Smooth muscle cell (in vitro differentiated cells): Measurements from ENCODE around the gene FGFR3. TPM values are rescaled to one million over a fixed set of nuclear protein-coding genes. Genes with fewer than 3 reads are reported as not detected.

Experiments used
- DNase-seq: peaks from one replicate; lab custom pipeline; 2025; ENCODE audit not compliant: unreplicated experiment; lab: John Stamatoyannopoulos, UW
- H2AFZ ChIP-seq: fragments of 200-600 bp; sonication (generic); 2 replicates; pipeline ENCODE4 v1.6.0; 2016; ENCODE audit warnings: antibody characterized with exemption, low read depth, mild to moderate bottlenecking
- H3F3A ChIP-seq: fragments of 200-600 bp; sonication (generic); 2 replicates; pipeline ENCODE4 v1.6.0; 2017; ENCODE audit warnings: antibody characterized with exemption, low read depth
- H3K27ac ChIP-seq: fragments of 200-600 bp; sonication (generic); 2 replicates; pipeline ENCODE4 v1.5.1; 2016; ENCODE audit warnings: low read depth, mild to moderate bottlenecking
- H3K27me3 ChIP-seq: fragments of 200-600 bp; sonication (generic); 2 replicates; pipeline ENCODE4 v1.6.1; 2016; ENCODE audit warnings: low read depth, mild to moderate bottlenecking
- H3K36me3 ChIP-seq: fragments of 200-600 bp; sonication (generic); 2 replicates; pipeline ENCODE4 v1.5.1; 2016; ENCODE audit warnings: low read depth
- H3K4me1 ChIP-seq: fragments of 200-600 bp; sonication (generic); 2 replicates; pipeline ENCODE4 v1.5.1; 2016; ENCODE audit warnings: low read depth
- H3K4me2 ChIP-seq: fragments of 200-600 bp; sonication (generic); 2 replicates; pipeline ENCODE4 v1.6.0; 2016; ENCODE audit warnings: mild to moderate bottlenecking
- H3K4me3 ChIP-seq: fragments of 200-600 bp; sonication (generic); 2 replicates; pipeline ENCODE4 v1.5.1; 2016; ENCODE audit warnings: mild to moderate bottlenecking
- H3K79me2 ChIP-seq: fragments of 200-600 bp; sonication (generic); 2 replicates; pipeline ENCODE4 v1.6.0; 2016; ENCODE audit warnings: low read depth, mild to moderate bottlenecking
- H3K9ac ChIP-seq: fragments of 200-600 bp; sonication (generic); 2 replicates; pipeline ENCODE4 v1.6.0; 2016; ENCODE audit warnings: low read depth
- H3K9me3 ChIP-seq: fragments of 200-600 bp; sonication (generic); replicated peaks from 2 replicates; pipeline ENCODE4 v1.5.1; 2016; ENCODE audit warnings: low read depth
- H4K20me1 ChIP-seq: fragments of 200-600 bp; sonication (generic); 2 replicates; pipeline ENCODE4 v1.6.0; 2016; ENCODE audit warnings: low read depth
- CTCF ChIP-seq: fragments of 200-600 bp; sonication (generic); IDR thresholded peaks from 2 replicates; pipeline ENCODE4 v1.5.1; 2017; ENCODE audit warnings: borderline replicate concordance, mild to moderate bottlenecking, antibody characterized with exemption; ENCODE audit not compliant: insufficient read depth, poor library complexity, severe bottlenecking
- WGBS: methylation state at CpG from one replicate; pipeline ENCODE4 v1.1.7; 2016; ENCODE audit warnings: low lambda C conversion rate; 5-methylcytosine and 5-hydroxymethylcytosine counted together
- polyA plus RNA-seq: library from polyadenylated mRNA; unstranded; fragments of >200 nt; fragmentation: Nextera tagmentation; extraction: Ambion mirVana; gene quantifications from 2 replicates; pipeline ENCODE4 v1.2.1, GENCODE V29; 2016
- total RNA-seq: library from RNA; depleted of rRNA; stranded (reverse); fragments of >200 nt; gene quantifications from 2 replicates; pipeline ENCODE4 v1.2.3, GENCODE V29; 2014

The FGFR3 gene
- total and polyA plus RNA-seq, 2 experiments from 2014 or later, result 6.6 to 13.6 TPM

- DNase-seq, result no peak
- no peak overlapping the region for H3K9ac ChIP-seq
- H2AFZ ChIP-seq, result no peak overlapping the region
- no peaks in the 10 kb centered on the region for H3K36me3 ChIP-seq
- H3K27me3 ChIP-seq, result no peaks in the 10 kb centered on the region
- WGBS, result 80% methylated on average over 17 of the region's 21 CpGs
- H3F3A ChIP-seq, result no peaks in the 10 kb centered on the region
- H3K9me3 ChIP-seq, result no peaks in the 10 kb centered on the region
- H3K79me2 ChIP-seq, result no peaks in the 10 kb centered on the region
- H3K4me2 ChIP-seq, result no peak overlapping the region
- H4K20me1 ChIP-seq, result no peaks in the 10 kb centered on the region
- H3K4me3 ChIP-seq, result no peak overlapping the region
- H3K4me1 ChIP-seq, result peaks cover 11% of the 10 kb centered on the region
- TF ChIP-seq CTCF, result no peak
- H3K27ac ChIP-seq, result no peak overlapping the region
Measured at GRCh38 chr4:1789552-1789951, 3.5 kb upstream of the FGFR3 start.

DNA sequence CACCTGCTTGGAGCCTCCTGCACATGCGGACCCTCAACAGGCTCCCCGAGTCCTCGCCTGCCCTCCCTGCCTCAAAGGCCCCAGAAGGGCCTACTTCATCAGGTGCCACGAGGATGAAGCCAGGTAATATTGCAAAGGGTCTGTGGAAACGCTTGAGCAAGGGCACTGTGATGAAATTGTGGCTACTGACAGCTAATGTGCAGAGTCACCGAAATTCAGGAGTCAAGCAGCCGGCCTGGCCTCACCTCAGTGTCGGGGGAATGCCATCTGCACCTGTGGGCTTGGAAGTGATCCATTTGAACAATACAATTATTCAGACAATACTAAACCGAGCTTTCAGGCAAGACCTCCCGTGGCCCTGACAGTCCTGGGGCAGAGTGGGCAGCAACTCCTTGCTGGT lies 3.1 kb upstream of the FGFR3 start:
- Histone ChIP-seq H3K79me2 (no peaks in the 10 kb centered on the region), H4K20me1 (peaks cover 1% of the 10 kb centered on the region), H3K36me3 (no peaks in the 10 kb centered on the region), H3K27me3 (peaks cover 4% of the 10 kb centered on the region), H3K4me2 (no peak overlapping the region), H3K27ac (no peak overlapping the region), H3K4me1 (peaks cover 12% of the 10 kb centered on the region), H2AFZ (no peak overlapping the region), H3K9ac (no peak overlapping the region), H3K4me3 (no peak overlapping the region), H3K9me3 (no peaks in the 10 kb centered on the region), H3F3A (no peaks in the 10 kb centered on the region)
- 91% methylated on average over 10 of the region's 10 CpGs for WGBS
- no peak for DNase-seq
- no peak for TF ChIP-seq CTCF

DNA sequence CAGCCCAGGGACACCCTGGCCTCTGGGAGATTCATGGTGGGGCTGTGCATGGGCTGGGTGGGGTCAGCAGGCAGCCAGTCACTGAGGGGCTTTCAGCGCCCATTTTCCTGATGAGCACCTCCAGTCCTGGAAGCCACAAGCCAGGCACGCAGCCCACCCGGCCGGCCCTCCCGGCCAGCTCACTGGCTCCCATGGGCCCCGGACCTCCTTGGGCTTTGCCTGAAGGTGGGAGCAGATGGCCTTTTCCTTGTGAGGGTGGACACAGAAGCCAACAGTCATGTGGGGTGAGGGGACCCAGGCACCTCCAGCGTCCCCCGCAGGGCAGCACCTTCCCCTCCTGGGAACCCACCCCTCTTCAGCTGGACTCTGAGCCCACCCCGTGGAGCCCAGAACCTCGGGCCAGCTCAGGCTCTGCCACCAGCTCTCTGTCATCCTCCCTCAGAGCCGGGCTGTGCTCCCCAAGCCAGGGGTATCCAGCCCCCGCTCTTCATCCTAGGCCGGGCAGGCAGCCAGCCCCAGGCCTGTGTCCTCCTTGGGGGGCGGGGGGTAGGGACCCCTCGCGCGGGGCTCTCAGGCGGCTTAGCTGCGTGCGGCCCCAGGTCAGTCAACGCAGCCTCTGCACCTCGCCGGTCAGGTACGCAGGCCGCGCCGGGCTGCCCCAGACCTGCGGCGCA lies 798 bp upstream of the FGFR3 start:
- Histone ChIP-seq H3K4me2 (peak overlapping the region; percentile 82), H4K20me1 (peaks cover 24% of the 10 kb centered on the region), H2AFZ (no peak overlapping the region), H3K4me1 (peaks cover 17% of the 10 kb centered on the region), H3K9me3 (no peaks in the 10 kb centered on the region), H3F3A (no peaks in the 10 kb centered on the region), H3K9ac (no peak overlapping the region), H3K27me3 (peaks cover 7% of the 10 kb centered on the region), H3K4me3 (peak overlapping the region; percentile 30), H3K36me3 (no peaks in the 10 kb centered on the region), H3K27ac (no peak overlapping the region), H3K79me2 (no peaks in the 10 kb centered on the region)
- TF ChIP-seq CTCF, result no peak
- WGBS, result 47% methylated on average over 27 of the region's 29 CpGs
- no peak for DNase-seq

DNA sequence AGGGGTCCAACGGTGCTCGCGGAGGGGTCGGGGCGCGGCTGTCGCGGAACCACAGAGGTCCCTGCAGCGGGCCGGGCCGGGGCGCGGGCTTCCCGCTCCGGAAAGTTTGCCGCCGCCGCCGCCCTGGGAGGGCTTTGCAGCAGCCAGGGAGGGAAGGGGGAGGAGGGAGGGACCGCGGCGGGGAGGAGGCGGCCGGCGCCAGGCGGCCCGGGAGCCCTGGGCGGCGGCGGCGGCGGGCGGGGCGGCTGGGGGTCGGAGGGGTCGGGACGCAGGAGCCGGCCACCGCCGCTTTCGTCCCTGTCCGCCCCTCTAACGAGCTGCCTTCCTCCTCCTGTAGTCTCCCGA lies 375 bp downstream of the FGFR3 start:
- H3K9ac ChIP-seq, result no peak overlapping the region
- no peak for TF ChIP-seq CTCF
- H3K36me3 ChIP-seq, result no peaks in the 10 kb centered on the region
- H3K4me1 ChIP-seq, result peaks cover 13% of the 10 kb centered on the region
- H3K4me2 ChIP-seq, result peak overlapping the region; percentile 95
- no peaks in the 10 kb centered on the region for H3F3A ChIP-seq
- no peak overlapping the region for H2AFZ ChIP-seq
- WGBS, result 0% methylated on average over 4 of the region's 44 CpGs
- H3K79me2 ChIP-seq, result no peaks in the 10 kb centered on the region
- H3K9me3 ChIP-seq, result no peaks in the 10 kb centered on the region
- H3K27ac ChIP-seq, result no peak overlapping the region
- H4K20me1 ChIP-seq, result peaks cover 27% of the 10 kb centered on the region
- no peak for DNase-seq
- peaks cover 7% of the 10 kb centered on the region for H3K27me3 ChIP-seq
- H3K4me3 ChIP-seq, result peak overlapping the region; percentile 61
